K562 (cell line): Measurements from ENCODE around the gene SYT7. TPM values are rescaled to one million over a fixed set of nuclear protein-coding genes. Genes with fewer than 3 reads are reported as not detected.

ENCODE experiments used
- BRD9 ChIP-seq: fragments of 450-650 bp; IDR thresholded peaks from 2 replicates; pipeline ENCODE4 v1.6.1; 2018; ENCODE audit warnings: low read depth; ENCODE audit not compliant: partially characterized antibody
- CUX1 ChIP-seq: fragments of 200-800 bp; sonication (Bioruptor generic); IDR thresholded peaks from 2 replicates; pipeline ENCODE4 v1.6.1; 2016; ENCODE audit warnings: missing genetic modification characterization, missing compliant biosample characterization
- FOXK1 ChIP-seq: sonication (generic); formaldehyde crosslinking; IDR thresholded peaks from 2 replicates; pipeline ENCODE4 v1.8.0; 2022; ENCODE audit warnings: missing genetic modification reagents, mild to moderate bottlenecking, borderline replicate concordance
- MITF ChIP-seq: IDR thresholded peaks from 2 replicates; pipeline ENCODE4 v1.6.1; 2014; ENCODE audit warnings: antibody characterized with exemption
- SNRNP70 ChIP-seq: fragments of 200-400 bp; formaldehyde crosslinking; optimal IDR thresholded peaks from 2 replicates; pipeline ENCODE3; 2017; ENCODE audit warnings: low read depth, low read length
- SOX6 ChIP-seq: fragments of 450-650 bp; IDR thresholded peaks from 2 replicates; pipeline ENCODE4 v1.6.1; 2014; ENCODE audit warnings: mild to moderate bottlenecking
- ZNF143 ChIP-seq: sonication (generic); formaldehyde crosslinking; IDR thresholded peaks from 2 replicates; pipeline ENCODE4 v1.9.0; 2022; ENCODE audit warnings: mild to moderate bottlenecking, missing genetic modification reagents
- ZNF444 ChIP-seq: fragments of 250-450 bp; sonication (Bioruptor Pico); IDR thresholded peaks from 2 replicates; pipeline ENCODE4 v1.4.0; 2020; ENCODE audit warnings: mild to moderate bottlenecking, moderate library complexity
- ZNF778 ChIP-seq: fragments of 450-650 bp; formaldehyde crosslinking; IDR thresholded peaks from 2 replicates; pipeline ENCODE4 v1.4.0; 2020; ENCODE audit warnings: mild to moderate bottlenecking, moderate library complexity
- polyA plus RNA-seq, 8 experiments: library from polyadenylated mRNA; depleted of rRNA in 4 of 8; stranded (reverse) in 5 of 8; unstranded in 3 of 8; fragments of >200 nt; fragmentation: Nextera tagmentation in 2 of 8; fragmentation: Illumina TruSeq in 1 of 8; extraction: Ambion mirVana in 2 of 8; extraction: Trizol in 1 of 8; gene quantifications; 2 replicates each; pipeline versions ENCODE4 v1.2.1 to v1.2.3, GENCODE V29; 2011 to 2014; ENCODE audit warnings: inconsistent platforms in 1 of 8, missing spikeins in 1 of 8
- total RNA-seq, 7 experiments: library from RNA; depleted of rRNA in 6 of 7; stranded (reverse); fragments of >200 nt in 6 of 7; fragmentation: Illumina TruSeq in 2 of 7; extraction: Trizol in 2 of 7; gene quantifications; 2 replicates each; pipeline versions ENCODE4 v1.2.1 to v1.2.3, GENCODE V29; 2011 to 2021; ENCODE audit warnings: low replicate concordance in 1 of 7
- TF ChIP-seq, protein P1 (sequence below): IDR thresholded peaks from 2 replicates; pipeline ENCODE4 v1.6.1; 2011; ENCODE audit not compliant: insufficient read length; ENCODE audit errors: extremely low read depth
- TF ChIP-seq, protein P2 (sequence below): fragments of 250-450 bp; sonication (Bioruptor Pico); IDR thresholded peaks from 2 replicates; pipeline ENCODE4 v1.5.0; 2021
- TF ChIP-seq, protein P3 (sequence below), 2 experiments: fragments of 150-350 bp in 1 of 2; IDR thresholded peaks; 2 replicates each; pipeline ENCODE4 v1.6.1; 2012 to 2016; ENCODE audit warnings: low read depth in 2 of 2, low read length in 2 of 2, mild to moderate bottlenecking in 1 of 2, moderate library complexity in 1 of 2
- TF ChIP-seq, protein P4 (sequence below): fragments of 250-450 bp; sonication (Bioruptor Pico); IDR thresholded peaks from 2 replicates; pipeline ENCODE4 v1.8.0; 2022; ENCODE audit warnings: moderate library complexity, mild to moderate bottlenecking, inconsistent platforms

Gene SYT7
- total and polyA plus RNA-seq, 9 of the 15 experiments (the other 6 are each of a cell fraction or from before 2014, with no cell fraction given), result 0.01 to 0.51 (median 0.16) TPM; not detected in 1

DNA sequence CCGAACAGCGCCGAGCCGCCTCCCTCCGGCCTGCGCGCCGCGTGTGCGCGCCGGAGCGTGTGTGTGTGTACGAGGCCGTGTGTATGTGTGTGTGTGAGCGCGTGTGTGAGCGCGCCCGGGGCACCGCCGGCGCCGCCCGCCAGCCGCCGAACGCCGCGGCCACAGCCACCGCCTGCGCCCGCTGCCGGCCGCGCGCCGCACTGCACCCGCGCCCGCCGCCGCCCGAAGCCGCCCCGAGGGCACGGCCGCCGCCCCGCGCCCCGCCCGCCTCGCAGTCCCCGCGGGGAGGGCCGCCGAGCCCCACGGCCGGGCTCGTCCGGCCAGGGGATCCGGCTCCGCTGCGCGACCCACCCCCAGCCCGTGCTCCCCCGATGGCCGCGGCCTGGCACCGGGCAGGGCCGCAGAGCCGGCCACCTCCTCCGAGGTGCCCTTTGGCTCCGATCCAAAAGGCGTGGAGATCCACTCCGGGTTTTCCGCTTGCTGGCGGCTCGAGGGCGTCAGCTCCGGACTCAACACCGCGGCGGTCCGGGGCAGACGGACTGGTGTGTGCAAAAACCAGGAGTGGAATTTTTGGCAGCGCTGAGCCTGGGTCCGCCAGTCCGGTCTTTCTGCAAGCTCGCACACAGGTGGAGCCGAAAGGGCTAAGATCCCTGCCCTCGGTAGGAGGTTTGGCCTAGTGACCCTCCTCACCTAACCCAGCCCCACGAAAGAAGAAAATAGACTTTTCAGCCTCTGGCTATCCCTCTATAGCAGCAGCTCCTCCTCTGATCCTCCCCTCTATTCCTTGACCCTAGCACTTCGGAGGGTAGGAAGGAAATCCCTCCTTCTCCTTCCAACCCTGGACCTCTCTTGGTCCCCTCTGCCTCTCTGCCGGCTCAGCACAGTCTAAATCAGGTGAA, at the start of gene SYT7 (continued):
- TF ChIP-seq, protein P1, sequence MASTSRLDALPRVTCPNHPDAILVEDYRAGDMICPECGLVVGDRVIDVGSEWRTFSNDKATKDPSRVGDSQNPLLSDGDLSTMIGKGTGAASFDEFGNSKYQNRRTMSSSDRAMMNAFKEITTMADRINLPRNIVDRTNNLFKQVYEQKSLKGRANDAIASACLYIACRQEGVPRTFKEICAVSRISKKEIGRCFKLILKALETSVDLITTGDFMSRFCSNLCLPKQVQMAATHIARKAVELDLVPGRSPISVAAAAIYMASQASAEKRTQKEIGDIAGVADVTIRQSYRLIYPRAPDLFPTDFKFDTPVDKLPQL, result no peak
- no peak for TF ChIP-seq BRD9
- no peak for TF ChIP-seq ZNF444 (CRISPR knock-in tag)
- TF ChIP-seq, protein P2, sequence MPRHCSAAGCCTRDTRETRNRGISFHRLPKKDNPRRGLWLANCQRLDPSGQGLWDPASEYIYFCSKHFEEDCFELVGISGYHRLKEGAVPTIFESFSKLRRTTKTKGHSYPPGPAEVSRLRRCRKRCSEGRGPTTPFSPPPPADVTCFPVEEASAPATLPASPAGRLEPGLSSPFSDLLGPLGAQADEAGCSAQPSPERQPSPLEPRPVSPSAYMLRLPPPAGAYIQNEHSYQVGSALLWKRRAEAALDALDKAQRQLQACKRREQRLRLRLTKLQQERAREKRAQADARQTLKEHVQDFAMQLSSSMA (CRISPR knock-in tag), result no peak
- TF ChIP-seq ZNF778, result no peak
- TF ChIP-seq SOX6, result no peak
- no peak for TF ChIP-seq MITF
- TF ChIP-seq FOXK1 (CRISPR knock-in tag), result no peak
- no peak for TF ChIP-seq ZNF143 (CRISPR knock-in tag)
- no peak for TF ChIP-seq SNRNP70
- TF ChIP-seq, protein P3, sequence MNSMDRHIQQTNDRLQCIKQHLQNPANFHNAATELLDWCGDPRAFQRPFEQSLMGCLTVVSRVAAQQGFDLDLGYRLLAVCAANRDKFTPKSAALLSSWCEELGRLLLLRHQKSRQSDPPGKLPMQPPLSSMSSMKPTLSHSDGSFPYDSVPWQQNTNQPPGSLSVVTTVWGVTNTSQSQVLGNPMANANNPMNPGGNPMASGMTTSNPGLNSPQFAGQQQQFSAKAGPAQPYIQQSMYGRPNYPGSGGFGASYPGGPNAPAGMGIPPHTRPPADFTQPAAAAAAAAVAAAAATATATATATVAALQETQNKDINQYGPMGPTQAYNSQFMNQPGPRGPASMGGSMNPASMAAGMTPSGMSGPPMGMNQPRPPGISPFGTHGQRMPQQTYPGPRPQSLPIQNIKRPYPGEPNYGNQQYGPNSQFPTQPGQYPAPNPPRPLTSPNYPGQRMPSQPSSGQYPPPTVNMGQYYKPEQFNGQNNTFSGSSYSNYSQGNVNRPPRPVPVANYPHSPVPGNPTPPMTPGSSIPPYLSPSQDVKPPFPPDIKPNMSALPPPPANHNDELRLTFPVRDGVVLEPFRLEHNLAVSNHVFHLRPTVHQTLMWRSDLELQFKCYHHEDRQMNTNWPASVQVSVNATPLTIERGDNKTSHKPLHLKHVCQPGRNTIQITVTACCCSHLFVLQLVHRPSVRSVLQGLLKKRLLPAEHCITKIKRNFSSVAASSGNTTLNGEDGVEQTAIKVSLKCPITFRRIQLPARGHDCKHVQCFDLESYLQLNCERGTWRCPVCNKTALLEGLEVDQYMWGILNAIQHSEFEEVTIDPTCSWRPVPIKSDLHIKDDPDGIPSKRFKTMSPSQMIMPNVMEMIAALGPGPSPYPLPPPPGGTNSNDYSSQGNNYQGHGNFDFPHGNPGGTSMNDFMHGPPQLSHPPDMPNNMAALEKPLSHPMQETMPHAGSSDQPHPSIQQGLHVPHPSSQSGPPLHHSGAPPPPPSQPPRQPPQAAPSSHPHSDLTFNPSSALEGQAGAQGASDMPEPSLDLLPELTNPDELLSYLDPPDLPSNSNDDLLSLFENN (IDR thresholded peaks at IDR 0.05; ENCODE audit: low read depth in 2 of 2, low read length in 2 of 2), result no peak
- TF ChIP-seq, protein P4, sequence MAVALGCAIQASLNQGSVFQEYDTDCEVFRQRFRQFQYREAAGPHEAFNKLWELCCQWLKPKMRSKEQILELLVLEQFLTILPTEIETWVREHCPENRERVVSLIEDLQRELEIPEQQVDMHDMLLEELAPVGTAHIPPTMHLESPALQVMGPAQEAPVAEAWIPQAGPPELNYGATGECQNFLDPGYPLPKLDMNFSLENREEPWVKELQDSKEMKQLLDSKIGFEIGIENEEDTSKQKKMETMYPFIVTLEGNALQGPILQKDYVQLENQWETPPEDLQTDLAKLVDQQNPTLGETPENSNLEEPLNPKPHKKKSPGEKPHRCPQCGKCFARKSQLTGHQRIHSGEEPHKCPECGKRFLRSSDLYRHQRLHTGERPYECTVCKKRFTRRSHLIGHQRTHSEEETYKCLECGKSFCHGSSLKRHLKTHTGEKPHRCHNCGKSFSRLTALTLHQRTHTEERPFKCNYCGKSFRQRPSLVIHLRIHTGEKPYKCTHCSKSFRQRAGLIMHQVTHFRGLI (CRISPR knock-in tag), result no peak
- TF ChIP-seq CUX1 (CRISPR knock-in tag), result no peak
